ENCODE results near the gene MKRN3. TPM values are rescaled to one million over a fixed set of nuclear protein-coding genes. Genes with fewer than 3 reads are reported as not detected.
A peak's percentile ranks its signal among the peaks of the same experiment; 100 is the strongest.

MKRN3 gene
- total RNA-seq (1 to 10 TPM; 2.6 to 3.1 TPM), total RNA-seq (1.1 to 12.4 (median 2.9) reads per million in 172 experiments)
- 1.8 TPM for polyA plus RNA-seq (2013, experiment 1 of 2)
- polyA plus RNA-seq (2013, experiment 2 of 2) = 2.2 TPM

- no peaks in the 10 kb centered on the region for H3K27me3 ChIP-seq (ENCODE audit: control insufficient read depth in 1 of 2, insufficient read depth in 2 of 2, low read length in 2 of 2)
- H3K4me1 Mint-ChIP-seq (ENCODE audit: low read depth) = peaks cover 4% of the 10 kb centered on the region
- peaks cover 10% of the 10 kb centered on the region for H3K27me3 Mint-ChIP-seq
- ChIA-PET POLR2A (no interaction called here), CTCF (no interaction called here)
- peaks cover 0 to 20% of the 10 kb centered on the region in 2 experiments for H3K9me3 ChIP-seq (ENCODE audit: control insufficient read depth in 1 of 2, insufficient read depth in 1 of 2, low read length in 2 of 2)
- peak within 1 kb of the TSS; percentile 90 for H3K27ac Mint-ChIP-seq
- peak within 1 kb of the TSS; percentile 64 to 66 for H3K27ac ChIP-seq (ENCODE audit: low read depth in 1 of 2, low read length in 2 of 2)
- ATAC-seq (ENCODE audit: poor library complexity) (peak; percentile 69), DNase-seq (peak in 12 of 14 experiments; percentile 1 to 79 (median 38))
- intact Hi-C loops (cut with DNase I, micrococcal nuclease) = no loop called here
- H3K36me3 ChIP-seq (ENCODE audit: insufficient read depth, low read length) = no peaks in the 10 kb centered on the region
- TF ChIP-seq CTCF (IDR thresholded peaks at IDR 0.05) = no peak
- H3K4me3 Mint-ChIP-seq = peak within 1 kb of the TSS; percentile 92
- H3K36me3 Mint-ChIP-seq (ENCODE audit: low read depth) = peaks cover 6% of the 10 kb centered on the region
- peaks cover 5% of the 10 kb centered on the region for H3K4me1 ChIP-seq (ENCODE audit: insufficient read depth, low read length)
- H3K4me3 ChIP-seq (ENCODE audit: low read length) = peak within 1 kb of the TSS; percentile 57
- H3K9me3 Mint-ChIP-seq = peaks cover 3% of the 10 kb centered on the region
Observed at GRCh38 chr15:23565395-23566070, at the start of gene MKRN3. MKRN3 (plus strand) TSS chr15:23565674; CDS start chr15:23565783, 109 bp downstream.

- intact Hi-C loops (cut with DNase I, micrococcal nuclease) = no loop called here
Observed at GRCh38 chr15:23516866-23517265, 48.6 kb upstream of the MKRN3 start.

GRCh38 chr15:23518104-23518503 lies 47.4 kb upstream of the MKRN3 start:
- no peaks in the 10 kb centered on the region for H3K4me1 Mint-ChIP-seq (ENCODE audit: low read depth)
- H3K27ac ChIP-seq (ENCODE audit: low read depth in 1 of 2, low read length in 2 of 2) = no peak overlapping the region
- peaks cover 2% of the 10 kb centered on the region for H3K9me3 Mint-ChIP-seq
- no peaks in the 10 kb centered on the region for H3K27me3 ChIP-seq (ENCODE audit: control insufficient read depth in 1 of 2, insufficient read depth in 2 of 2, low read length in 2 of 2)
- H3K36me3 Mint-ChIP-seq (ENCODE audit: low read depth) = no peaks in the 10 kb centered on the region
- no peaks in the 10 kb centered on the region for H3K36me3 ChIP-seq (ENCODE audit: insufficient read depth, low read length)
- ATAC-seq (ENCODE audit: poor library complexity) = no peak
- intact Hi-C loops (cut with DNase I, micrococcal nuclease) = no loop called here
- no peak for TF ChIP-seq CTCF (IDR thresholded peaks at IDR 0.05)
- no peak overlapping the region for H3K4me3 Mint-ChIP-seq
- H3K27me3 Mint-ChIP-seq = no peaks in the 10 kb centered on the region
- H3K27ac Mint-ChIP-seq = no peak overlapping the region
- CTCF ChIA-PET = no interaction called here
- DNase-seq = no peak
- no peak overlapping the region for H3K4me3 ChIP-seq (ENCODE audit: low read length)
- POLR2A ChIA-PET = no interaction called here
- no peaks in the 10 kb centered on the region for H3K9me3 ChIP-seq (ENCODE audit: control insufficient read depth in 1 of 2, insufficient read depth in 1 of 2, low read length in 2 of 2)
- H3K4me1 ChIP-seq (ENCODE audit: insufficient read depth, low read length) = no peaks in the 10 kb centered on the region

More at GRCh38 chr15:23516866-23517265, 48.6 kb upstream of the MKRN3 start:
- CTCF ChIA-PET = no interaction called here
- H3K36me3 ChIP-seq (ENCODE audit: insufficient read depth, low read length) = no peaks in the 10 kb centered on the region
- H3K9me3 Mint-ChIP-seq = no peaks in the 10 kb centered on the region
- H3K4me3 Mint-ChIP-seq = no peak overlapping the region
- POLR2A ChIA-PET = no interaction called here
- no peak overlapping the region for H3K4me3 ChIP-seq (ENCODE audit: low read length)
- TF ChIP-seq CTCF (IDR thresholded peaks at IDR 0.05) = no peak
- no peaks in the 10 kb centered on the region for H3K4me1 ChIP-seq (ENCODE audit: insufficient read depth, low read length)
- H3K36me3 Mint-ChIP-seq (ENCODE audit: low read depth) = no peaks in the 10 kb centered on the region
- no peaks in the 10 kb centered on the region for H3K9me3 ChIP-seq (ENCODE audit: control insufficient read depth in 1 of 2, insufficient read depth in 1 of 2, low read length in 2 of 2)
- ATAC-seq (ENCODE audit: poor library complexity) (no peak), DNase-seq (no peak)
- H3K27ac ChIP-seq (ENCODE audit: low read depth in 1 of 2, low read length in 2 of 2) = no peak overlapping the region
- no peak overlapping the region for H3K27ac Mint-ChIP-seq
- no peaks in the 10 kb centered on the region for H3K27me3 Mint-ChIP-seq
- no peaks in the 10 kb centered on the region for H3K27me3 ChIP-seq (ENCODE audit: control insufficient read depth in 1 of 2, insufficient read depth in 2 of 2, low read length in 2 of 2)
- no peaks in the 10 kb centered on the region for H3K4me1 Mint-ChIP-seq (ENCODE audit: low read depth)
